ENCODE measurements around the gene TMEM209. TPM values are rescaled to one million over a fixed set of nuclear protein-coding genes. Genes with fewer than 3 reads are reported as not detected.
"Not testable (repeated sequence)": the region's sequence is repeated elsewhere in the genome, so short reads cannot be mapped to it uniquely, and the experiment has no call there.

Gene TMEM209
- polyA plus RNA-seq, 2 of the 4 experiments (the other 2 are of a cell fraction): 12.8 to 36.6 TPM

DNA sequence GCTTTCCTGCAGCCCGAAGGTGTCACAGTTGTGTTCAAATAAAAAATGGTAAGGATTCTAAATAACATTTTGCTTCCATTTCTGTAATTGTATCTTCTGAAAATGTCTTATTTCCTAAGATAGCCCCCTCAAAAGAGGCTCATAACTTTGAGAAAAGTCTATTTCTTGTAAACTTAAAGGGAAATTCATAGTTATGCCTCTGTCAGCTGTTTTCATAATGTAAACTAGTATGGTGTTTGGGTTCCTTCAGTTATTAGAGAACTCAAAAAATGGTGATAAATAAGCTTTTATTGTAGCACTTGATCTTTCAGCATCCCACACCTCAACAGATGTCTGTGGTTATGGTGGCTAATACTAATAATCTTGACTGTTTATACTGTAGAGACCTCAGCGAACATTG lies 77.8 kb downstream of the TMEM209 start:
- H3K4me1 ChIP-seq: no peaks in the 10 kb centered on the region
- H3K4me3 ChIP-seq: no peak overlapping the region
- no peak overlapping the region for H3K27ac ChIP-seq
- ChIA-PET POLR2A (interaction anchor here (1.3 kb wide), 1 partner anchor 9 kb away, joined by 4 read pairs; no protein-coding TSS in a partner anchor), CTCF (no interaction called here)
- FAIRE-seq (no peak), ATAC-seq (no peak), DNase-seq (ENCODE audit: low read depth in 1 of 2, low spot score in 1 of 2) (no peak)
- 89% methylated on average over 2 of the region's 2 CpGs for WGBS (ENCODE audit: missing lambda C conversion rate)
- TF ChIP-seq MAFK (IDR thresholded peaks at IDR 0.05; ENCODE audit: partially characterized antibody): peak; percentile 52
- TF ChIP-seq POLR2A (IDR thresholded peaks at IDR 0.05; ENCODE audit: low read length): no peak
- no peaks in the 10 kb centered on the region for H3K9me3 ChIP-seq
- no peak overlapping the region for H3K4me2 ChIP-seq

- not testable (repeated sequence) for H3K4me3 ChIP-seq; FAIRE-seq; H3K4me1 ChIP-seq; H3K27ac ChIP-seq; H3K4me2 ChIP-seq; ATAC-seq; DNase-seq (ENCODE audit: low read depth in 1 of 2, low spot score in 1 of 2); H3K9me3 ChIP-seq
- 95% methylated on average over 3 of the region's 3 CpGs for WGBS (ENCODE audit: missing lambda C conversion rate)
- POLR2A ChIA-PET: interaction anchor here (1.3 kb wide), 1 partner anchor 9 kb away, joined by 4 read pairs; no protein-coding TSS in a partner anchor
- CTCF ChIA-PET: interaction anchor here (1.3 kb wide), 1 partner anchor 12 kb away, joined by 3 read pairs; no protein-coding TSS in a partner anchor
These were observed 78.4 kb downstream of the TMEM209 start for GRCh38 chr7:130126840-130127239.

DNA sequence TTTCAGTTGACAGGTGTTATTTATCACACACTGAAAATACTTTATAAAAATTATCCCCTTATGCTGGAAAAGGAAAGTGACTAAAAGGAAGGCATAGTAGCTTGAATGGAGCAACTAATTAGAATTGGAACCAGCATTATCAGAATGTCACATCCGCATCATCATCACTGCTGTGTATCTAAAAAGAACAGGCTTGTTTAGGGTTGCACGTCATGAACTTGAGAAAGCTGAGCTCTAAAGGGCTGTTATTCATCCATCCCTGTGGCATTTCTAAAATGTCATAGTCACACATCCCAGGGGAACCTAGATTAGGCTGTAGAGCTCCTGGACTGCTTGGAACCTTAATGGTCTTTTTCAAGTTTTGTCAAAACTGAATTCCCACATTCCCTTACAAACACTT lies 80.5 kb downstream of the TMEM209 start:
- CTCF ChIA-PET: interaction anchor here (1.6 kb wide), 1 partner anchor 53 kb away, joined by 4 read pairs; no protein-coding TSS in a partner anchor
- FAIRE-seq: no peak
- Histone ChIP-seq H3K4me3 (no peak overlapping the region), H3K9me3 (no peaks in the 10 kb centered on the region), H3K4me2 (no peak overlapping the region), H3K4me1 (no peaks in the 10 kb centered on the region), H3K27ac (no peak overlapping the region)
- POLR2A ChIA-PET: no interaction called here
- DNase-seq (ENCODE audit: low read depth in 1 of 2, low spot score in 1 of 2): no peak
- TF ChIP-seq, protein P1, sequence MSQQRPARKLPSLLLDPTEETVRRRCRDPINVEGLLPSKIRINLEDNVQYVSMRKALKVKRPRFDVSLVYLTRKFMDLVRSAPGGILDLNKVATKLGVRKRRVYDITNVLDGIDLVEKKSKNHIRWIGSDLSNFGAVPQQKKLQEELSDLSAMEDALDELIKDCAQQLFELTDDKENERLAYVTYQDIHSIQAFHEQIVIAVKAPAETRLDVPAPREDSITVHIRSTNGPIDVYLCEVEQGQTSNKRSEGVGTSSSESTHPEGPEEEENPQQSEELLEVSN (IDR thresholded peaks at IDR 0.05; ENCODE audit: borderline replicate concordance, low read depth): no peak
- TF ChIP-seq PHF8 (IDR thresholded peaks at IDR 0.05; ENCODE audit: borderline replicate concordance, low read depth): no peak
- no peak for TF ChIP-seq CHD4 (IDR thresholded peaks at IDR 0.05; ENCODE audit: borderline replicate concordance)
- TF ChIP-seq FOSB (CRISPR knock-in tag; IDR thresholded peaks at IDR 0.05): no peak
- no peak for TF ChIP-seq POLR2A (IDR thresholded peaks at IDR 0.05; ENCODE audit: low read length)
- TF ChIP-seq, protein P2, sequence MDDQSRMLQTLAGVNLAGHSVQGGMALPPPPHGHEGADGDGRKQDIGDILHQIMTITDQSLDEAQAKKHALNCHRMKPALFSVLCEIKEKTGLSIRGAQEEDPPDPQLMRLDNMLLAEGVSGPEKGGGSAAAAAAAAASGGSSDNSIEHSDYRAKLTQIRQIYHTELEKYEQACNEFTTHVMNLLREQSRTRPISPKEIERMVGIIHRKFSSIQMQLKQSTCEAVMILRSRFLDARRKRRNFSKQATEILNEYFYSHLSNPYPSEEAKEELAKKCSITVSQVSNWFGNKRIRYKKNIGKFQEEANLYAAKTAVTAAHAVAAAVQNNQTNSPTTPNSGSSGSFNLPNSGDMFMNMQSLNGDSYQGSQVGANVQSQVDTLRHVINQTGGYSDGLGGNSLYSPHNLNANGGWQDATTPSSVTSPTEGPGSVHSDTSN (IDR thresholded peaks at IDR 0.05): no peak
- no peak for TF ChIP-seq ZNF302 (CRISPR knock-in tag; IDR thresholded peaks at IDR 0.05)
- ATAC-seq: no peak
- 89% methylated on average over 2 of the region's 2 CpGs for WGBS (ENCODE audit: missing lambda C conversion rate)

GRCh38 chr7:130123501-130123900 lies 81.7 kb downstream of the TMEM209 start:
- H3K9me3 ChIP-seq: no peaks in the 10 kb centered on the region

More at GRCh38 chr7:130123501-130123900, 81.7 kb downstream of the TMEM209 start:
- Histone ChIP-seq H3K4me1 (no peaks in the 10 kb centered on the region), H3K4me3 (no peak overlapping the region), H3K4me2 (no peak overlapping the region), H3K27ac (no peak overlapping the region)
- CTCF ChIA-PET: interaction anchor here (1.6 kb wide), 1 partner anchor 52 kb away, joined by 4 read pairs; no protein-coding TSS in a partner anchor
- no peak for TF ChIP-seq MAFK (IDR thresholded peaks at IDR 0.05; ENCODE audit: partially characterized antibody)
- no peak for TF ChIP-seq NFE2L2 (conservative IDR thresholded peaks at IDR 0.05; ENCODE audit: low read length)
- TF ChIP-seq, protein P2 (IDR thresholded peaks at IDR 0.05): no peak
- TF ChIP-seq RCOR1 (IDR thresholded peaks at IDR 0.05; ENCODE audit: low read depth, low read length): no peak
- no peak for TF ChIP-seq KDM1A (IDR thresholded peaks at IDR 0.05; ENCODE audit: low read depth)
- TF ChIP-seq KDM5A (IDR thresholded peaks at IDR 0.05): no peak
- TF ChIP-seq, protein P3, sequence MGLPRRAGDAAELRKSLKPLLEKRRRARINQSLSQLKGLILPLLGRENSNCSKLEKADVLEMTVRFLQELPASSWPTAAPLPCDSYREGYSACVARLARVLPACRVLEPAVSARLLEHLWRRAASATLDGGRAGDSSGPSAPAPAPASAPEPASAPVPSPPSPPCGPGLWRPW (IDR thresholded peaks at IDR 0.05): no peak
- TF ChIP-seq GATA3 (IDR thresholded peaks at IDR 0.05; ENCODE audit: borderline replicate concordance): no peak
- TF ChIP-seq, protein P4, sequence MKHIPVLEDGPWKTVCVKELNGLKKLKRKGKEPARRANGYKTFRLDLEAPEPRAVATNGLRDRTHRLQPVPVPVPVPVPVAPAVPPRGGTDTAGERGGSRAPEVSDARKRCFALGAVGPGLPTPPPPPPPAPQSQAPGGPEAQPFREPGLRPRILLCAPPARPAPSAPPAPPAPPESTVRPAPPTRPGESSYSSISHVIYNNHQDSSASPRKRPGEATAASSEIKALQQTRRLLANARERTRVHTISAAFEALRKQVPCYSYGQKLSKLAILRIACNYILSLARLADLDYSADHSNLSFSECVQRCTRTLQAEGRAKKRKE (CRISPR knock-in tag; IDR thresholded peaks at IDR 0.05; ENCODE audit: low read depth): no peak
- TF ChIP-seq EP300 (IDR thresholded peaks at IDR 0.05): no peak
- TF ChIP-seq HDAC2 (IDR thresholded peaks at IDR 0.05): no peak
- no peak for TF ChIP-seq MAZ (IDR thresholded peaks at IDR 0.05; ENCODE audit: borderline replicate concordance, low read depth, low read length)
- POLR2A ChIA-PET: no interaction called here
- ATAC-seq (no peak), DNase-seq (ENCODE audit: low read depth in 1 of 2, low spot score in 1 of 2) (no peak), FAIRE-seq (no peak)

Measured in A549 (cell line).